GM19035 (cell line): ENCODE results near the gene CAPZA2.

Source experiments
- ATAC-seq: cut with Tn5 transposase; IDR thresholded peaks from one replicate; pipeline ENCODE4 v1.9.1; 2021; ENCODE audit not compliant: unreplicated experiment

The CAPZA2 gene

GRCh38 chr7:116861717-116862116 is 670 bp upstream of the CAPZA2 start:
- ATAC-seq: no peak

GRCh38 chr7:116862951-116863670 is 724 bp downstream of the CAPZA2 start:
- ATAC-seq: peak; percentile 41

- ATAC-seq: no peak
These were observed 1.6 kb downstream of the CAPZA2 start for GRCh38 chr7:116863936-116864500.

- ATAC-seq: no peak
These were observed 8.8 kb downstream of the CAPZA2 start for GRCh38 chr7:116871061-116871700.

GRCh38 chr7:116872026-116872425 is 9.6 kb downstream of the CAPZA2 start:
- ATAC-seq: no peak

- no peak for ATAC-seq
These were observed 11.2 kb downstream of the CAPZA2 start for GRCh38 chr7:116873619-116874018.

GRCh38 chr7:116876664-116877442 is 14.5 kb downstream of the CAPZA2 start:
- ATAC-seq: no peak

- ATAC-seq: no peak
These were observed 15.2 kb downstream of the CAPZA2 start for GRCh38 chr7:116877443-116878217.

- ATAC-seq: no peak
These were observed 22.3 kb downstream of the CAPZA2 start for GRCh38 chr7:116884691-116885090.

- no peak for ATAC-seq
These were observed 23.3 kb downstream of the CAPZA2 start for GRCh38 chr7:116885724-116886123.

- no peak for ATAC-seq
These were observed 24.3 kb downstream of the CAPZA2 start for GRCh38 chr7:116886543-116887156.

- ATAC-seq: no peak
These were observed 26.5 kb downstream of the CAPZA2 start for GRCh38 chr7:116888895-116889294.

GRCh38 chr7:116895849-116896248 is 33.5 kb downstream of the CAPZA2 start:
- ATAC-seq: no peak

- no peak for ATAC-seq
These were observed 35.3 kb downstream of the CAPZA2 start for GRCh38 chr7:116897661-116898060.

- ATAC-seq: no peak
These were observed 36.9 kb downstream of the CAPZA2 start for GRCh38 chr7:116899308-116899707.

GRCh38 chr7:116901143-116901542 is 38.8 kb downstream of the CAPZA2 start:
- ATAC-seq: no peak

- ATAC-seq: no peak
These were observed 40.5 kb downstream of the CAPZA2 start for GRCh38 chr7:116902867-116903266.

- no peak for ATAC-seq
These were observed 44.0 kb downstream of the CAPZA2 start for GRCh38 chr7:116906391-116906790.

GRCh38 chr7:116910383-116910782 is 48.0 kb downstream of the CAPZA2 start:
- ATAC-seq: no peak

- ATAC-seq: no peak
These were observed 49.4 kb downstream of the CAPZA2 start for GRCh38 chr7:116911801-116912200.
